Progenitor cell of endocrine pancreas (in vitro differentiated cells): ENCODE data around the gene ARL16. TPM values are rescaled to one million over a fixed set of nuclear protein-coding genes. Genes with fewer than 3 reads are reported as not detected.

Source experiments
- DNase-seq: peaks from one replicate; pipeline ENCODE4 v3.0.0; 2021; ENCODE audit warnings: low spot score; ENCODE audit not compliant: unreplicated experiment
- H3K27ac Mint-ChIP-seq: 2 replicates; pipeline ENCODE4 v1.8.0; 2021; ENCODE audit warnings: mild to moderate bottlenecking, moderate library complexity, mixed read lengths
- H3K27me3 Mint-ChIP-seq: 2 replicates; pipeline ENCODE4 v1.8.0; 2021; ENCODE audit warnings: mixed read lengths
- H3K36me3 Mint-ChIP-seq: 2 replicates; pipeline ENCODE4 v1.8.0; 2022; ENCODE audit warnings: mixed read lengths; ENCODE audit not compliant: insufficient read depth
- H3K4me1 Mint-ChIP-seq: 2 replicates; pipeline ENCODE4 v1.8.0; 2021; ENCODE audit warnings: low read depth, mixed read lengths
- H3K4me3 Mint-ChIP-seq: 2 replicates; pipeline ENCODE4 v1.8.0; 2021; ENCODE audit warnings: low read depth, mild to moderate bottlenecking, moderate library complexity, mixed read lengths
- H3K9me3 Mint-ChIP-seq: 2 replicates; pipeline ENCODE4 v1.8.0; 2021; ENCODE audit warnings: low read depth, mixed read lengths
- total RNA-seq: library from RNA; stranded (reverse); gene quantifications from 2 replicates; pipeline ENCODE4 v1.2.1, GENCODE V29; 2021
- TF ChIP-seq, protein P1 (sequence below): fragments of 200-600 bp; sonication (generic); IDR thresholded peaks from one replicate; pipeline ENCODE4 v1.5.0; 2021; ENCODE audit warnings: antibody characterized with exemption, mild to moderate bottlenecking; ENCODE audit not compliant: unreplicated experiment

The ARL16 gene
- total RNA-seq, 1 donor from 2014 or later: 42.1 TPM

DNA sequence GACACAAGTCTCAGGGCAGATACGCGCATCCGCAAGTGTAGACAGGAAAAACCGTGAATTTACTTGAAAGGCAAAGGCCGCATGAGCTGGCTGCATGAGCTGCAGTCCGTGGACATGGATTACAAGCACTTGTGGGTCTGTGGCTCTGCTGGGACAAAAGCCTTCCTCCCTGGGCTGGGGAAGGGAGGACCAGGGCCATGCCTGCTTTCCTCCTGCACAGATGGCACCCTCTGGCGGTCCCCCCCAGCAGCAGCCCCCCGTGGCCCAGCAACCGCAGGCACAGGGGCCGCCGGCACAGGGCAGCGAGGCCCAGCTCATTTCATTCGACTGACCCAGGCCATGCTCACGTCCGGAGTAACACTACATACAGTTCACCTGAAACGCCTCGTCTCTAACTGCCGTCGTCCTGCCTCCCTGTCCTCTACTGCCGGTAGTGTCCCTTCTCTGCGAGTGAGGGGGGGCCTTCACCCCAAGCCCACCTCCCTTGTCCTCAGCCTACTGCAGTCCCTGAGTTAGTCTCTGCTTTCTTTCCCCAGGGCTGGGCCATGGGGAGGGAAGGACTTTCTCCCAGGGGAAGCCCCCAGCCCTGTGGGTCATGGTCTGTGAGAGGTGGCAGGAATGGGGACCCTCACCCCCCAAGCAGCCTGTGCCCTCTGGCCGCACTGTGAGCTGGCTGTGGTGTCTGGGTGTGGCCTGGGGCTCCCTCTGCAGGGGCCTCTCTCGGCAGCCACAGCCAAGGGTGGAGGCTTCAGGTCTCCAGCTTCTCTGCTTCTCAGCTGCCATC lies 17.9 kb upstream of the ARL16 start:
- peaks cover 19% of the 10 kb centered on the region for H3K36me3 Mint-ChIP-seq
- H3K27me3 Mint-ChIP-seq: no peaks in the 10 kb centered on the region
- DNase-seq: no peak
- no peak overlapping the region for H3K27ac Mint-ChIP-seq
- TF ChIP-seq, protein P1, sequence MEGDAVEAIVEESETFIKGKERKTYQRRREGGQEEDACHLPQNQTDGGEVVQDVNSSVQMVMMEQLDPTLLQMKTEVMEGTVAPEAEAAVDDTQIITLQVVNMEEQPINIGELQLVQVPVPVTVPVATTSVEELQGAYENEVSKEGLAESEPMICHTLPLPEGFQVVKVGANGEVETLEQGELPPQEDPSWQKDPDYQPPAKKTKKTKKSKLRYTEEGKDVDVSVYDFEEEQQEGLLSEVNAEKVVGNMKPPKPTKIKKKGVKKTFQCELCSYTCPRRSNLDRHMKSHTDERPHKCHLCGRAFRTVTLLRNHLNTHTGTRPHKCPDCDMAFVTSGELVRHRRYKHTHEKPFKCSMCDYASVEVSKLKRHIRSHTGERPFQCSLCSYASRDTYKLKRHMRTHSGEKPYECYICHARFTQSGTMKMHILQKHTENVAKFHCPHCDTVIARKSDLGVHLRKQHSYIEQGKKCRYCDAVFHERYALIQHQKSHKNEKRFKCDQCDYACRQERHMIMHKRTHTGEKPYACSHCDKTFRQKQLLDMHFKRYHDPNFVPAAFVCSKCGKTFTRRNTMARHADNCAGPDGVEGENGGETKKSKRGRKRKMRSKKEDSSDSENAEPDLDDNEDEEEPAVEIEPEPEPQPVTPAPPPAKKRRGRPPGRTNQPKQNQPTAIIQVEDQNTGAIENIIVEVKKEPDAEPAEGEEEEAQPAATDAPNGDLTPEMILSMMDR: no peak
- peak overlapping the region; percentile 93 for H3K4me3 Mint-ChIP-seq
- H3K4me1 Mint-ChIP-seq: peaks cover 9% of the 10 kb centered on the region
- H3K9me3 Mint-ChIP-seq: no peaks in the 10 kb centered on the region

DNA sequence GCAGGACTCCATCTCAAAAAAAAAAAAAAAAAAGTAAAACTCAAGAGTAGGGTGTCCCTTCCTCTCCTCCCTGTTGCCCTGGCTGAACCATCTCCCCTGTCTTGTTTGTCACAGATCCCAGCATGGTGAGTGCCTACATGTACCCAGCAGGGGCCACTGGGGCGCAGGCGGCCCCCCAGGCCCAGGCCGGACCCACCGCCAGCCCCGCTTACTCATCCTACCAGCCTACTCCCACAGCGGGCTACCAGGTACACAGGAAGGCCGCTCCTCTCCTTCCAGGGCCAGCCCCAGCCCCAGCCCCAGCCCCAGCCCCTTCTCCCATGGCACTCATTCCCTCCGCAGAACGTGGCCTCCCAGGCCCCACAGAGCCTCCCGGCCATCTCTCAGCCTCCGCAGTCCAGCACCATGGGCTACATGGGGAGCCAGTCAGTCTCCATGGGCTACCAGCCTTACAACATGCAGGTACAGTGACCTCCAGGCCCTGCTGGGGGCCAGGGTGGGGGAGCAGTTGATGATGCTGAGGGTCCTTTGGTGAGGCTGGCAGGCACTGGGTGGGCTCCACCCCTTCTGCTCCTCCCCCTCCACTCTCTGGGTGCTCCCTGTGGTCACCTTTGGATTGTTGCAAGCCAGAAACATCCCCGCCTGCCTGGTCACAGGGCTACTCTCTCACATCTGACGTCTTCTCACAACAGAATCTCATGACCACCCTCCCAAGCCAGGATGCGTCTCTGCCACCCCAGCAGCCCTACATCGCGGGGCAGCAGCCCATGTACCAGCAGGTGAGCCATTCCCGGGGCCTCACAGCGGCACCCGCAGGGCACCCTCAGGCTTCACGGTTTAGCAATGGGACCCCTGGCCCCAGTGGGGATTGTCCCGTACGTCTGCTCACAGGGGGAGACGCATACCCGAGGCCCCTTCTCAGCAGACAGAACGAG lies 17.0 kb upstream of the ARL16 start:
- H3K27me3 Mint-ChIP-seq: no peaks in the 10 kb centered on the region
- H3K36me3 Mint-ChIP-seq: peaks cover 17% of the 10 kb centered on the region
- H3K4me1 Mint-ChIP-seq: peaks cover 9% of the 10 kb centered on the region
- no peak for DNase-seq
- TF ChIP-seq, protein P1: no peak
- H3K9me3 Mint-ChIP-seq: no peaks in the 10 kb centered on the region
- H3K4me3 Mint-ChIP-seq: peak overlapping the region; percentile 21
- H3K27ac Mint-ChIP-seq: no peak overlapping the region

- no peak for DNase-seq
- peaks cover 5% of the 10 kb centered on the region for H3K4me1 Mint-ChIP-seq
- peaks cover 15% of the 10 kb centered on the region for H3K36me3 Mint-ChIP-seq
- H3K27me3 Mint-ChIP-seq: no peaks in the 10 kb centered on the region
- no peak overlapping the region for H3K27ac Mint-ChIP-seq
- TF ChIP-seq, protein P1: no peak
- no peaks in the 10 kb centered on the region for H3K9me3 Mint-ChIP-seq
- no peak overlapping the region for H3K4me3 Mint-ChIP-seq
These were observed 13.9 kb upstream of the ARL16 start for GRCh38 chr17:81697261-81698044.

- Mint-ChIP-seq H3K9me3 (no peaks in the 10 kb centered on the region), H3K4me1 (no peaks in the 10 kb centered on the region), H3K27ac (no peak overlapping the region), H3K36me3 (peaks cover 16% of the 10 kb centered on the region), H3K27me3 (no peaks in the 10 kb centered on the region), H3K4me3 (no peak overlapping the region)
- DNase-seq: no peak
- TF ChIP-seq, protein P1: no peak
These were observed 12.8 kb upstream of the ARL16 start for GRCh38 chr17:81696218-81696941.
